HG02763 (cell line): Measurements from ENCODE around the gene RGS14.
"Not testable (repeated sequence)": the region's sequence is repeated elsewhere in the genome, so short reads cannot be mapped to it uniquely, and the experiment has no call there.

Experiments used
- ATAC-seq: cut with Tn5 transposase; IDR thresholded peaks from one replicate; pipeline ENCODE4 v1.9.1; 2021; ENCODE audit warnings: mild to moderate bottlenecking, moderate library complexity; ENCODE audit not compliant: unreplicated experiment

Gene RGS14

DNA sequence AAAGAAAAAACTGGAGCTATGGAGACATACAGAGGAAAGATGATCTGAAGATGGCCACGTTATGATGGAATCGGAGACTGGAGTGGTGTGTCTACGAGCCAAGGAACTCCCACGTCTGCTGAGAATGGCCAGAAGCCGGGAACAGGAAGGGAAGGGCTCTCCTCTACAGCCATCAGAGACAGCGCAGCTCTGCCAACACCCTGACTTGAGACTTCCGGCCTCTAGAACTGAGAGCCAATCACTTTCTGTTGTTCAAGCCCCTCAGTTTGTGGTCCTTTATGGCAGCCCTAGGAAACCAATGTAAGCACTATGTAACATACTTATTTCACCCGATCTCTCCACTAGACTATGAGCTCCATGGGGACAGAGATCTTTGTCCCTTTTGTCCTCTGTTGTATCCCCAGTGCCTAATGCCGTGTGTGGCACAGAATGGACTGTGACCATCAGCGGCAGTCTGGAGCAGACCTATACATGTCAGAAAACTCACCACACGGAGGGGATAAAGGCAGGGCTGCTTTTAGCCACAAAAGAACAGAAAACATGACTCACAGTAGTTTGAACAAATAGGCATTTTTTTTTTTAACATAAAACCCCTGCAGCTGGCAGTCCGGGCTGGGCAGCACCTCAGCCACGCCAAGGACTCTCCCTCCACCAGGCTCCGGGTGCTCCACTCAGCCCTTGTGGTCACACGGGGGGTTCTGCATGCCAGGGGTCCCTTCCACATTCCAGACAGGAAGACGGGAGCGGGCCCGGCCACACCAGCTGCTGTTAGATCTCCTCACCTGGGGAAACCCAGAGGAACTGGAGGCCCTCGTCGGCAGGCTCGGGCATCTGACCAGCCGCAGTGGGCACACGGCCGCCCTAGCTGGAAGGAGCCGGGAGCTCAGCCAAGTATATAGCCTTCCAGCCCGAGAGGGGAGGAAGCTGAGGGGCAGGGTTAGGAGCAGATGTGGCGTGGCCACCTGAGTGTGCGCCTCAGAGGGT, 29.9 kb upstream of the RGS14 start:
- ATAC-seq: no peak

DNA sequence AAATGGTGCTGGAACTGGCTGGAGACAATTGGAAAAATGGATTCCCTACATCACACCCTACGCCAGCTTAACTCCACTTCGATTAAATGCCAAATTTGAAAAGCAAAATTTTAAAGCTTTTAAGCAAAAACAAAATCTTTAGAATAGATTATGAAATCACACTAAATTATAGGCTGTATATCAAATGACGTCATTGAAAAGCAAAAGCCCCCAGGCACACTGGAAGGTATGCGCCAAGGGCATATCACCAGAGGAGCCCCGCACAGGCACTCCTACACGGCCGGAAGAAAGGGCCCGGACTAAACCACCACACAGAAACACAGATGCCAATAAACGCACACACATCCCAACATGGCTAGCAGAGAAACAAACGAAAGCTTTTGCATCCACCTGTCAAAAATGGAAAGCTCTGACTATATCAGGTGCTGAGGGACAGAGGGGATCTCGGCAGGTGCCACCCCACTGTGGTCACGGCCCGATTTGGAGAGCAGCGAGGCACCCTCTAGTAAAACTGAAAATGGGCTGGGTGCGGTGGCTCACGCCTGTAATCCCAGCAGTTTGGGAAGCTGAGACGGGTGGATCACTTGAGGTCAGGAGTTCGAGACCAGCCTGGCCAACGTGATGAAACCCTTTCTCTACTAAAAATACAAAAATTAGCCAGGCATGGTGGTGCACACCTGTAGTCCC, 29.0 kb upstream of the RGS14 start:
- no peak for ATAC-seq

DNA sequence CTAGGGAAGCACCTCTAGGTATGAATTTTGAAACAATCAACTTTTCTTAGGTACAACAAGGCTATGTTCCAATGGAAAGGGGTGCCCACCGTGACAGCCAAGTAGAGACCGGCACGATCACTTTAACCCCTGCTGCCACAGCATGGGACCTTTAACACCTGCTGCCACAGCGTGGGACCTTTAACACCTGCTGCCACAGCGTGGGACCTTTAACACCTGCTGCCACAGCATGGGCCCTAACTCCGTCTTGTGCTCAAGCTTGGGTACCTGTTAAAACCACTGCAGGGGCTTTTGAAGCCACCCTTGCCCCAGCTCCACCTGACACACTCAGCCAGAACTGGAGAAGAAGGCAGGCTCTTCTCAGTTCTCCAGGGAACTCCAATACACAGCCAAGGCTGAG, 27.8 kb upstream of the RGS14 start:
- no peak for ATAC-seq

DNA sequence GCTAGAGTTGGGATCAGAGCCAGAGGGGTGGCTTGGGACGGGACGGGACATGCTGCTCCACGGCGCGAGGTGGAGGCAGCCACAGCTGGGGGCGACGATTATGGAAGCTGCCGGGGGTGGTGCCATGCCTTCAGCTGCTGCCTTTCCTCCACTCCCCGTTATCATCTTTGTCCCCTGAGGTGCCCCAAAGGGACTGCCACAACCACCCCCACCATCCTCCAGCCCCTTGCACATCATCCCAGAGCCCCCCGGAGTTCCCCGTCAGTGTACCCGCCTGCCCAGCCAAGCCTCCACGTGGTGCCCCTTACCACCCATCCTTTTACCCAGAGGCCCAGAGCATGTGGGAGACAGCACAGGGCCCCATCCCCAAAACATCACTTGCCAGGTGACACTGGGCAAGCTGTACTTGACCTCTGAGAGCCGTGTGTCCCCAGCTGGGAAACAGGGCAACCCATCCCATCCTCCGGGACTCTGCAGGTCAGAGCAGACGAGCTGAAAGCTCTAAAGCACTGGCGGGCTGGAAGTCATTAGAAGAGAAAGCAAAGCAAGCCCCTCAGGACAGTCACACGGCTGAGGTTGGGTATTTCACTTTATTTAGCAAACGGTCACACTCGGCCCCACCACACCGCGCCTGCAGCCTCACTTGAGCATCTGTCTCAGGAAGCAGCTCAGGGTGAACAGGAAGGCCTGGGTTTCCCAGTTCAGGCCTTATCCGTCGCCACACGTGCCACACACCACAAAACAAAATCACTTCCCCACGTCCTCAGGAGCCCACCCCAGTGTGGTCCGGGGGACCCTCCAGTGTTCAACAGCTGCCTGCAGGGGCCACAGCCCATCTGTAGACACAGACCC, 26.5 kb upstream of the RGS14 start:
- no peak for ATAC-seq

DNA sequence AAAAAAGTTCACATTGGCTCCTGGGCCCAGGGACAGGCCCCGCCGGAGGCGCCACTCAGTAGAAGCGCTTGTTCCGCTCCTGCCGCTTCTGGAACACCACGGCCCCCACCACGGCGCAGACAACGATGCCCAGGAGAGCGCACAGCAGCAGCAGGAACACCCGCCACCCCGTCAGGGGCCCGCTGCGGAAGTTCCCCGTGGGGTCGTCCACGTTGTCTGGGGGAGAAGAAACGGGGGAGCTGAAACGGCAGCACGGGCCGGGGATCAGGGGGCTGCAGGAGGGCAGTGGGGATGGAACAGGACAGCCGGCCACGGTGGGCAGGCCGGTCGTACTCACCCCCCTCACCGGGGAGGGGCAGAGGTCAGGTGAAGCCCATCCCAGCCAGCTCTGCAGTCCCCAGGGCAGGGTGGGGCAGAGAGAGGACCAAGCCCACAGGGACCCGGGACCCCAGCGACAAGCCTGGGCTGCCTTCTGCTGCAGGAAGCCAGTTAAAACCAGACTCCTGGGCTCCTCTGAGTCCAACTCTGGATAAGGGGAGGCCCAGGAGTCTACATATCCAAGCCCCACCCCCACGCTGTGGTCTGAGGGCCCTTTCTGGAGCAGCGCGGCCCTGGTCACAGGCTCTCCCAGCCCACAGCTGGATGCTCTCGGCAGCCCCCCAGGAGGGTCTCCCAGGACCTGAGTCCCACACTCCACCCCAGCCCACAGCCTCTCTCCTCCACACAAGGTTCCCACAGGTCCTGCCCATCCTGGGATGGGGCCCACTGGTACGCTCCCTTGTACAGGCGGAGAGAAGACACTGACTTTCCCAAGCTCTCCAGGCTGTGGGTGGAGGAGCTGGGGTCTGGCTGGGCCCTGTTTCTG, 25.5 kb upstream of the RGS14 start:
- ATAC-seq: no peak

DNA sequence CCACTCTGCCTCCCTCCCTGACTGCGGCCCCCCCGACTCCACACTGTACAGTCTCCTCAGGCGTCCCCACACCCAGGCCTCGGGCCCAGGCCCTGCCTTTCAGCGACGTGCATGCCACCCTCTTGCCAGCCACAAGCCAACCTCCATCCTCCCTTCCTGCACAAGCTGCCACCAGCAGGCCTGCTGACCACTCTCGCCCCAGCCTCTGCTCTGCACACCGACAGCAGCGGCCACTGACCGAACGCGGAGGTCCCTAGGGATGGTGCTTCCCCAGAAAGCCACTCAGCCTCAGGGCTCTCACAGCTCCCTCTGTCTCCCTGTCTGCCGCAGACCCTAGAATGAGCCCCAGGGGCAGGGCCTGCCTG, 24.8 kb upstream of the RGS14 start:
- ATAC-seq: no peak

DNA sequence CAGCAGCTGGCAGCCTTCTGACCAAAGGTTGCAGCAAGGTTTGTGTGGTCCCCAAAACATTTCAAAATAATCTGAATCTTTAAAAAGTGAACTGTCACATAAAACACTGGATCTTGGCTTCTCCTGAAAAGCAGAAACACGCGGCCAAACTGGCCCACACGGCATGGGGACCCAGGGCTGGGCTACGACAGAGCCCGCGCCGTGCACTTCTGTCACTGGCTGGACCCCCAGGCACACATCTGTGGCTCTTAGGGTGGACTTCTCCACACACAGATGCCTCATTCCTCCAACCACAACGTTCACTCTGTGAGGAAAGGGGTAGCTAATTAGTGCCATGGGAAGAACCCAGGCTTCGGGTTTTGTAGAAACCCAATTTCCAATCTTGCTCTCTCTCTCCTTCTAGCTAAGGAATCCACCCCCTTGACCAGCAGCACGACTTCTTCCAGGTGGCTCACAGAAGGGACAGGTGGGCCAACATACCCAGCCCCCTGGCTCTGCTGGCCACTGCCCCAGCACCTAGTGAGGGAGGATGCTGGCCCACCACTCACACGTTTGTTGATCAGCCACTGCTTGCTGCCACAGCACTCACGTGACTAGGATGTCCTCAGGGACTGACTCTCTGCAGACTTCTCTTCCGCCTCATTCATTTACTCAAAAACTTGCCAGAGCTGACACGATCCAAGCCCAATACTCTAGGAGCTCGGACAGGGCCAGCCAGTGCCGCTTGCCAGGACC, 24.1 kb upstream of the RGS14 start:
- no peak for ATAC-seq

DNA sequence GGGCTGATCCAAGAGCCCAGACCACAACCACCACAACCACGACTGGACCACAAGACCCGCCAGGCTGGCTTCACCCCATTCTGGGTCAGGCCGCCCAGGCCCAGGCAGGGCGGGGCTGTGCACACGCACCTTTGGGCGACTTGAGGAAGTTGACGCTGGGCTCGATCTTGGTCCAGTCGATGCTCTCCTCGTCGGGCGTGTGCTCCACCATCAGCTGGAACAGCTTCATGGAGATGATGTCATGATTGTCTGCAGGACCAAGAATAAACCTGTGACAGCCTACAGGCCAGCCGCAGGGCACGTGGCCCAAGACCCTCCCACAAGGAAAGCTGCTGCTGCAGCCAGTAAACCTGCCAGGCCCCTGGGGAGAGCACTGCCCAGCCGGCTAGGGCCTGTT, 23.6 kb upstream of the RGS14 start:
- ATAC-seq: no peak

DNA sequence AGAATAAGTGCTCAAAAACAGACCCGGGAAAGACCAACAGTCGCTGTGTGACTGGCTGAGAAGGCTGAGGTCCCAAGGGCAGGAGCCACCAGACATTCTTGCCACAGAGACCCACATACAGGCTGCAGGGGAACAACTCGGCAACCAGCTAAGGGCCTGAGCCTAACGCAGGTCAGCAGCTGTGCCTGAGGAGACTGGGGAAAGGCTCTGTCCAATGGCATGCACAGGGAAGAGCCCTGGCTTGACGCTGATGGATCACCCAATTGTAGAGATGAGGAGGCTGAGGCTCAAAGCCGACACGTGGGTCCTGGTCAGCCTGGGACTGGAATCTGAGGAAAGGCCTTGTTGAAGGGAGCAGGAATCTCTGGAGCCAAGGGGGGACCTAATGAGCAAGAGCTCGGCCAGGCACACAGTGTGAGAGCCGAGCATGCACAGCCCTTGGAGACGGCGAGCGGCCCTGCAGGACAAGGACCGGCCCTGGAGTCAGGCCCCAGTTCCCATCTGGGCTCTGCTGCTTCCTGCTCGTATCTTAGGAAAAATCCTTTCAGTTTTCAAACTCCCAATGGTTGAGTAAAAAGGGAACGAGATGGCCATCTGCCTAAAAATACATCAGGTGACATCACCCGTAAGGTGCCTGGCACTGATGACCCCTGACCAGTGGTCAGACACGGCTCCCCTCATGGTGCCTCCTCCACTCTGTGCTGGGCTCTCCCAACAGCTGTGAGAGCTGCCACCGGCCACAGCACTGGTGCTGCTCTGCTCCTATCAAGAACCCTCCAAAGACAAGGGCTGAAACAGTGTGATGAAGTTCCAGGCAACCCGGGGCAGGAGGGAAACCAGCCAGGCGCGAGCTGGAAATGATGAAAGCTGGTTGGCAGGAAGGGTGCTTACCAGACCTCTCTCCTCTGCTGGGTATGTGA, 22.7 kb upstream of the RGS14 start:
- ATAC-seq: no peak

DNA sequence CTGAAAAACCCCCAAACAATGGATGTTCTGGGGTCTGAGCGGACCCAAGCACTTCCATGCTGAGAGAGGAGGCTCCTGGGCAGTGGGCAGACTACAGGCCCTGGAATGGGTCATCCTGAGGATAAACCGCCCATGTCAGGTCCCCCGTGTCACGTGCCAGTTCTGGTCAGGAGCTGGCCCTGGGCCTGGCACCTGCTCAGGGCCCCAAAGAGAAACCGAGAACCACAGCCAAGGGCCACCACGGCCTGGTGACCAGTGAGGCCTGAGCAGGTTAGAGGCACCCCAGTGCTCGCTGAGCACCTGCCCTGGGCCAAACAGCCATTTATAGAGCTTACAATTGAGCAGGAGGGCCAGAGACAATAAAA, 22.0 kb upstream of the RGS14 start:
- ATAC-seq: no peak

DNA sequence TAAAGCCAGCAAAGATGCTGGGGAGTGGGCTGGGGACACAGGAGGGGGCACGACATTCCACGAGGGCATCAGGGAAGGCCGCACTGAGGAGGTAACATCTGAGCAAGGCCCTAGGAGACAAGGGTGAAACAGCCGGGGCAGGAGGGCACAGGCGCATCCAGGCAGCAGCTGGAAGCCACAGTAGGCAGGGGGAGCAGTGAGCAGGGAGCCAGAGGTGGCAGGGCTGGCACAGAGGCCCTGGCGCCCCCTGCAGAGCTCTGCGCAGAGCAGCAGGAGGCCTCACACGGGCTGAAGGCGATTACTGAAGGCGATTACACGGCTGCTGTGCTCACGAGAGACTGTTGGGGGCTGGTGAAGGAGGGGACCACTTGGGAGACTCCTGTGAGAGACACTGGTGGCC, 21.6 kb upstream of the RGS14 start:
- ATAC-seq: no peak

DNA sequence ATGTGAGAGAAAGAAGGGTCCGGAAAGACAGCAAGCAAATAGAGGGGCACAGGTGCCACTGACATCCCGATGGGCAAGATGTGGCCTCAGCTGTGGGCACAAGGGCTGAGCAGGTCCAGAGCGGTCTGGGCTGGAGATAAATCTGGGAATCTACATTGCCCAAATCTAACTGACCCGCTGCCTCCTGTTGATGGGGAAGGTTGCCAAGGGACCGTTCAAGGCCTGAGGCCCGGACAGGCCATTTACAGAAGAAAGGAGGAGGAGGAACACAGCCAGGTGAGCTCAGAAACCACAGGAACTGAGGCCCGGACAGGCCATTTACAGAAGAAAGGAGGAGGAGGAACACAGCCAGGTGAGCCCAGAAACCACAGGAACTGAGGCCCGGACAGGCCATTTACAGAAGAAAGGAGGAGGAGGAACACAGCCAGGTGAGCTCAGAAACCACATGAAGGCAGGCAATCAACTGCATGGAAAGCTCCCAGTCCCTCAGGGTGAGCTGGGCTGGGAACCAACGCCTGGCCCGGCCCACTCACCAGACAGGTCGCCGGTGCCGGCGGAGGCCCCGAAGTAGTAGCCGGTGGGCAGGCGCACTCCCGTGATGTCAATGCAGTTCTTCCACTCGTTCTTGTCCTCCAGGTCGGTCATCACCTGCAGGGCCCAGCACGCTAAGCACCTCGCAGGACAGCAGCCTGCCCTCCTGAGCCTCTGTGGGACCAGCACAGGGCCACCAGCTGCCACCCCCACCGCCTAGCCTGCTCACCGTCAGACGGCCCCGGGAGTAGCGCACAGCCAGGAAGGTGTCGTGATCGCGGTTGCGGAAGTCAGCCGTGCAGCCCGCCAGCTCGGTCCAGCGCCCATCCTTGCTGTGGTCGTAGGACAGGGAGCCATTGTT, 20.9 kb upstream of the RGS14 start:
- no peak for ATAC-seq

DNA sequence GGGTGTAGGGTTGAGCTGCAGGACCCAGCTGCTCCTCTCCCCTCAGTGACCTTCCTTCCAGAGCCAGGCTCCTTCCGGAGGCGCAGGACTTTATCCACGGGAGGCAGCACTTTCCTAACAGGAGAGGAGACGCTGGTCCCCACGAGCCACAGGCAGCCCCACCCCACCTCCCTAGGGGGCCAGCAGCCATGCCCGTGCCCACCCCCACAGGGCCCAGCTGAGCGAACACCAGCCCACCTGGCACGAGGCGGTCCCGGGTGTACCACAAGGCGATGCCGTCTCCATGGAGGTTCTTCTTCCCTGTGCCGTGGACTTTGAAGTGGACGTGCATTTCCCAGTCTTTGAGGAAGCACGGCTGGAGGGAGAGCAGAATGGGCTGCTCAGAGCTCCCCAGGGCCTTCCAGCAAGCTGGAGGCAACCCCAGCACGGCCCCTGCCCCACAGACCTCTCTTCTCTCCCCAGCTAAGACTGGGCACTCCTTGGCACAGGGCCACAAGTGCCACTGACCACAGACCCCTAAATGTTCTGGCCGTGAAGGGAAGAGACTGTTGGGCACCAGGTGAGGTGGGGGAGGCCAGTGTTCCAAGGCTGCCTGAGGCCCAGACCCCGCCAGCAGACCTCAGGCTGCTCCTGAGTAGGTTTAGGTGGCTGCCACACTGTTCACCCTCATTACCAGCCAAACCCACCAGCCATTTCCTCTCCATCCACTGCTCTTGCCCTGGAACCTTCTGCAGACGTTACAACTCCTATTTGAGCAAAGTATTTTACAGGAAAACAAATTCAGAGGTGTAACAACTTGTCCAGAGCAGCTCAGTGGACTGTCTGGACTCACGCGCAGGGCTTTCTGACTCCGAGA, 19.2 kb upstream of the RGS14 start:
- no peak for ATAC-seq

DNA sequence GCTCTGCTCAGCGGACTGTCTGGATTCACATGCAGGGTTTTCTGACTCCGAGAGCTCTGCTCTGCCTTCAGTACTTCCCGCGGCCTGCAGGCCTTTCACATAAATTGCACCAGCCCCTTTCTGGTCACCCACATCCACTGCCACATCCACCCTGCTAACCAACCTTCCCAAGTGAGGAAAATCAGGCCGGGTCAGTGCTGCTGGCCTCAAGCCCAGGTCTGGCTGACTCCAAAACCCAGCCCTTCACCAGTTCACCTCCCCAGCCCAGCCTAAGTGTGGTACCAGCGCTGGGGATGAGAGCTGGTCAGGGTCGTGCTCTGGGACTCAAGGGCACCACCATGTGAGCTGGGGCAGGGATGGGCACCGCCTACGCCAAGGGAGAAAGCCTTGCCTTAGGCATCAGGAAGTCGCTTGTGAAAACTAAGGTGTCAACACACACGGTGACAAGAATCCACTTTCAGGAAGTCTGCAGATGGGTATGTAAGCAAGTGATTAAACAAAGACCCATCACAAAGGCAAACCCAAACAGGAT, 18.6 kb upstream of the RGS14 start:
- no peak for ATAC-seq

DNA sequence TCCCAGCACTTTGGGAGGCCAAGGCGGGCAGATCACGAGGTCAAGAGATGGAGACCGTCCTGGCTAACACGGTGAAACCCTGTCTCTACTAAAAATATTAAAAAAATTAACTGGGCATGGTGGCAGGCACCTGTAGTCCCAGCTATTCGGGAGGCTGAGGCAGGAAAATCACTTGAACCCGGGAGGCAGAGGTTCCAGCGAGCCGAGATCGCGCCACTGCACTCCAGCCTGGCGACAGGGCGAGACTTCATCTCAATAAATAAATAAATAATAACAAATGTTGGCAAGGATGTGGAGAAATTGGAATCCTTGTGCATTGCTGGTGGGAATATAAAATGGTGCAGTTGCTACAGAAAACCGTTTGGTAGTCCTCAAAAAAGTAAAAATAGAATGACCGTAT, 14.7 kb upstream of the RGS14 start:
- not testable (repeated sequence) for ATAC-seq

DNA sequence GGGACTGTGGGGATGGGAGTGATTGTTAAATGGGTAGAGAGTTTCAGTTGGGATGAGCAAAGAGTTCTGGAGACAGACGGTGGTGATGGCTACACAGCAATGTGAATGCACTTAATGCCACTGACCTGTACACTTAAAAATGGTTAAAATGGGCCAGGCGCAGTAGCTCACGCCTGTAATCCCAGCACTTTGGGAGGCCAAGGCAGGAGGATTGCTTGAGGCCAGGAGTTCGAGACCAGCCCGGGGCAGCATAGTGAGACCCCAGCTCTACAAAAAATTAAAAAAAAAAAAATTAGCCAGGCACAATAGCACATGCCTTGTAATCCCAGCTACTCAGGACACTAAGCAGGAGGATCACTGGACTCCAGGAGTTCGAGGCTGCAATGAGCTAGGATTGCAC, 13.9 kb upstream of the RGS14 start:
- ATAC-seq: no peak

DNA sequence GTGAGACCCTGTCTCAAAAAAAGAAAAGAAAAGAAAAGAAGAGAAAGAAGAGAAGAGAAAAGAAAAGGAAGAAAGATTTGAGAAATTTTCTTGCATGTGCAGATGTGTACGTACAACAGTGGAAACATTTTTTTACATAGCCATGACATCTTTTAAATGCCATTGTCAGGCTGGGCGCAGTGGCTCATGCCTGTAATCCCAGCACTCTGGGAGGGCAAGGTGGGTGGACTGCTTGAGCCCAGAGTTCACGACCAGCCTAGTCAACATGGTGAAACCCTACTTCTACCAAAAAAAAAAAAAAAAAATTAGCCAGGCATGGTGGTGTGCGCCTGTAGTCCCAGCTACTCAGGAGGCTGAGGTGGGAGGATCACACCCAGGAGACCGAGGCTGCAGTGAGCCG, 12.8 kb upstream of the RGS14 start:
- no peak for ATAC-seq
